GM10248 (cell line): ENCODE measurements around the gene RPL22.

Experiments
- CTCF ChIA-PET: fragments of 300-600 bp; sonication (Branson Sonifier 250); formaldehyde crosslinking; extraction: SDS; loops from one replicate; lab custom pipeline; 2021; ENCODE audit warnings: antibody characterized with exemption; lab: Yijun Ruan, JAX
- POLR2A ChIA-PET: fragments of 350-650 bp; sonication (Branson Sonifier 250); formaldehyde crosslinking; extraction: SDS; loops from one replicate; lab custom pipeline; 2020; ENCODE audit warnings: antibody characterized with exemption; lab: Yijun Ruan, JAX
- DNase-seq: peaks from one replicate; pipeline ENCODE4 v3.0.0; 2012; ENCODE audit errors: extremely low spot score
- CTCF ChIP-seq: IDR thresholded peaks from 2 replicates; pipeline ENCODE4 v1.5.1; 2012; ENCODE audit warnings: mild to moderate bottlenecking, low read depth; ENCODE audit errors: extremely low read depth, missing control alignments, control extremely low read depth

Gene RPL22

DNA sequence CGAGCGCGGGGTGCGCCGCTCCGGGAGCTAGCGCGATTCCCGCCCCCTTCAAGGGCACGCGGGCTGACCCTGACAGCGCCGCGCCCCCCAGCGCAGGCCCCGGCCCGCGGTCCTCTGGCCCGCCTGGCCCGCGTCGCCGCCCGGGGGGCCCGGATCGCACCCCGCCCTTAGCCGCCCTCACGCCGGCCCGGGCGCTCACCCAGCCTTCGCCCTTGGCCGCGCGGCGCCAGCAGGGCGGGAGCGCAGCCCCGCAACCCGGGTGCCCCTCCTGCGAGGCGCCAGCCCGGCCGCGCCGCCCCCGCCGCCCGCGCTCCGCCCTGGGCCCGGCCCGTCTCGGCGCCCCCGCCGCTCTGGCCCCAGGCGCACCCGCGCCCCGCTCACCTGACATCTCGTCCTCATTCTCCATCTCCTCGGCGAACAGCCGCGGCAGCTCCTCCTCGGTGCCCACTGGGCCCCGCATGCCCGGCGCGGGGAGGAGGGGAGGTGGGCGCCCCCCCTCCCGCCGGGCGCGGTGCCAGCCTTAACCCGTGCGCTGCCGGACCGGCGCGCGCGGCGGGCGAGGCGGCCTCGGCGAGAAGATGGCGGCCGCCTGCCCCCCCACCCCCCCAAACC lies 19.7 kb downstream of the RPL22 start:
- POLR2A ChIA-PET: no interaction called here
- no peak for DNase-seq
- no peak for TF ChIP-seq CTCF
- CTCF ChIA-PET: no interaction called here

DNA sequence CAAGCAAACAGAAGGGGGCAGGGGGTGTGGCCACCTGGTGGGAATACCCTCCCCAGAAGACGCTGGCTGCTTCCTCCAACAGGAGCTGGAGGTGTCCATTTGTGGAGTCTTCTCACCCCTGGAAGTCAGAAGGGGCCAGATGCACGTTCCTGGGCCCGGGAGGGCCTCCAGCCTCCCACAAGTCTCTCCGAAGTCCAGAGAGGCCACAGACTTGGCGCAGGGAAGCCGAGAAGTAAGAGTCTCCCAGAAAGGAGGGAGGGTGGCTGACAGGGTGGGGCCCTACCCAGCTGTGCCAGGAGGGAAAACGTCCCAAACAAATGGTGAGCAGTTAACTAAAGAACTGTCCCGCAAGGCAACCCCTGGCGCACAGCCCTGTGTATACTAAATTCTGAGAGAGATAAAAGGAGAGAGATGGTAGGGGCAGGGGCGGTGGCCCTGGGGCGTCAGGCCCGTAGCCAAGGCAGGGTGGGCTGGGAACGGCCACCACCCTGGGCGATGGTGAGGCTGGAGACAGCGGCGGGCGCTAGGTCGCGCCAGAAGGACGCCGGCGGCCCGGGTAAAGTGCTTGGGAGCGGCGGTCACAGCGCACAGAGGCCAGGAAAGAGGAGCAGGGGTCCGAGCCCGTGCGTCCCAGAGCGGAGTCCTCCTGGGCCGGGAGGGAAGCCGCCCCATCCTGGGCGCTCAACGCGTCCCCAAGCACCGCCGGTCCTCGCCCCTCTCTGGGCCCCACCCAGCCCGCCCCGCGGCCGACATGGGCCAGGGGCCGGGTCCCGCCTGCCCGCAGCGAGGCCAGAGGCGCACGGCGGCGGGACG lies 20.4 kb downstream of the RPL22 start:
- ChIA-PET CTCF (no interaction called here), POLR2A (interaction anchor here (0.5 kb wide), 1 partner anchor 215 kb away, joined by 4 read pairs; no protein-coding TSS in a partner anchor)
- DNase-seq: no peak
- TF ChIP-seq CTCF: no peak

DNA sequence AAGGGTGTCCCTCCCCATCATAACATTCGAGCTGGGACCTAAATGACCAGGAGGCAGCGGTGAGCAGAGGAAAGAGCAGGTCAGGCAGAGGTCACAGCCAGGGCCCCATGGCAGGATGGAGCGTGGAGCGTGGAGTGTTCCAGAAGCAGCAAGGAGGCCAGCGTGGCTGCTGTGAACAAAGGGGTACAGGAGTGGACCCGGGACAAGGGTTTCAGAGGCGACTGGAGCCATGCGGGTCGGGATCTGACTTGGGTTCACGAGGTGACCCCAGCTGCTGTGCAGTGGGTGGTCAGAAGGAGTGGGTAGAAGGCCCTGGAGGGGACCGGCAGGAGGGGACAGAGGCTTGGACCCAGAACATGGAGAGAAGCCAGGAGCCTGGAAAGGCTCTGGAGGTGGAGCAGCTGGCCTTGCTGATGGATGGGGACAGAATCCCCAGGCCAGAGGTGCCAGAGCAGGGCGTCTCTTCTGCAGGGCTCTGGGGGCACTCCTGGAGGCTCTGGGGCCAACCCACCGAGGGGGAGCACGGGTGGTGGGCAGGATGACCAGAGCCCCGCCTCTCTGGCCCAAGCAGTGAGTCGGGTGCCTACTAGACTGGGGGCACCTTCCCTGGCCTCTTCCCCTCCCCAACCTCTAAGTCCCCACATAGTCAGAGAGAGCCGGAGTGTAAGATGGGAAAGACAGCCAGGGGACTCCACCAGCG lies 21.6 kb downstream of the RPL22 start:
- ChIA-PET POLR2A (interaction anchor here (0.5 kb wide), 1 partner anchor 216 kb away, joined by 4 read pairs; no protein-coding TSS in a partner anchor), CTCF (interaction anchor here (0.9 kb wide), 1 partner anchor 40 kb away, joined by 4 read pairs; no protein-coding TSS in a partner anchor)
- TF ChIP-seq CTCF: no peak
- DNase-seq: no peak

GRCh38 chr1:6176779-6177178 lies 22.6 kb downstream of the RPL22 start:
- CTCF ChIA-PET: interaction anchor here (0.7 to 0.9 kb wide), 3 partner anchors 9 to 41 kb away, joined by 3 to 4 read pairs (median 3); partner anchors contain the start of gene RNF207
- no peak for DNase-seq
- TF ChIP-seq CTCF: no peak
- POLR2A ChIA-PET: no interaction called here

GRCh38 chr1:6175411-6175828 lies 24.0 kb downstream of the RPL22 start:
- POLR2A ChIA-PET: no interaction called here
- no peak for DNase-seq
- CTCF ChIA-PET: no interaction called here
- no peak for TF ChIP-seq CTCF
